BJ (cell line): ENCODE measurements around the gene NUDCD3. TPM values are rescaled to one million over a fixed set of nuclear protein-coding genes. Genes with fewer than 3 reads are reported as not detected.

Source experiments
- CTCF ChIA-PET: fragments of 350-600 bp; formaldehyde crosslinking; extraction: SDS; loops from one replicate; lab custom pipeline; 2021; ENCODE audit warnings: antibody characterized with exemption, inconsistent platforms; lab: Yijun Ruan, JAX
- POLR2A ChIA-PET: fragments of 300-600 bp; sonication (Branson Sonifier 250); formaldehyde crosslinking; extraction: SDS; loops from one replicate; lab custom pipeline; 2021; ENCODE audit warnings: antibody characterized with exemption; lab: Charles Lee
- DNase-seq: peaks from one replicate; pipeline ENCODE4 v3.0.0-alpha.2; 2011; ENCODE audit warnings: low read depth
- H3K27me3 ChIP-seq: 2 replicates; pipeline ENCODE4 v1.6.0; 2011; ENCODE audit warnings: low read length; ENCODE audit not compliant: control insufficient read depth, insufficient read depth
- H3K36me3 ChIP-seq: 2 replicates; pipeline ENCODE4 v1.5.1; 2011; ENCODE audit warnings: low read length; ENCODE audit not compliant: control insufficient read depth, insufficient read depth
- H3K4me3 ChIP-seq: 2 replicates; pipeline ENCODE4 v1.5.1; 2011; ENCODE audit warnings: low read depth, mild to moderate bottlenecking, control low read depth, low read length
- CTCF ChIP-seq: IDR thresholded peaks from 2 replicates; pipeline ENCODE4 v1.5.1; 2011; ENCODE audit warnings: low read depth, mild to moderate bottlenecking, control low read depth, inconsistent platforms, low read length, moderate library complexity; ENCODE audit not compliant: insufficient read depth
- polyA plus RNA-seq: library from polyadenylated mRNA; depleted of rRNA; stranded (reverse); fragments of >200 nt; gene quantifications from 2 replicates; pipeline ENCODE4 v1.2.3, GENCODE V29; 2011

NUDCD3 gene
- polyA plus RNA-seq, 1 experiment = 82.8 TPM

GRCh38 chr7:44384586-44385433 is 105.6 kb downstream of the NUDCD3 start:
- no peak overlapping the region for H3K4me3 ChIP-seq
- TF ChIP-seq CTCF = no peak
- ChIA-PET CTCF (no interaction called here), POLR2A (no interaction called here)
- H3K27me3 ChIP-seq = no peaks in the 10 kb centered on the region
- no peak for DNase-seq
- peaks cover 18% of the 10 kb centered on the region for H3K36me3 ChIP-seq

GRCh38 chr7:44383566-44383965 is 106.9 kb downstream of the NUDCD3 start:
- POLR2A ChIA-PET = no interaction called here
- CTCF ChIA-PET = no interaction called here
- no peak for TF ChIP-seq CTCF
- Histone ChIP-seq H3K27me3 (no peaks in the 10 kb centered on the region), H3K36me3 (peaks cover 13% of the 10 kb centered on the region), H3K4me3 (no peak overlapping the region)
- peak; percentile 26 for DNase-seq

DNA sequence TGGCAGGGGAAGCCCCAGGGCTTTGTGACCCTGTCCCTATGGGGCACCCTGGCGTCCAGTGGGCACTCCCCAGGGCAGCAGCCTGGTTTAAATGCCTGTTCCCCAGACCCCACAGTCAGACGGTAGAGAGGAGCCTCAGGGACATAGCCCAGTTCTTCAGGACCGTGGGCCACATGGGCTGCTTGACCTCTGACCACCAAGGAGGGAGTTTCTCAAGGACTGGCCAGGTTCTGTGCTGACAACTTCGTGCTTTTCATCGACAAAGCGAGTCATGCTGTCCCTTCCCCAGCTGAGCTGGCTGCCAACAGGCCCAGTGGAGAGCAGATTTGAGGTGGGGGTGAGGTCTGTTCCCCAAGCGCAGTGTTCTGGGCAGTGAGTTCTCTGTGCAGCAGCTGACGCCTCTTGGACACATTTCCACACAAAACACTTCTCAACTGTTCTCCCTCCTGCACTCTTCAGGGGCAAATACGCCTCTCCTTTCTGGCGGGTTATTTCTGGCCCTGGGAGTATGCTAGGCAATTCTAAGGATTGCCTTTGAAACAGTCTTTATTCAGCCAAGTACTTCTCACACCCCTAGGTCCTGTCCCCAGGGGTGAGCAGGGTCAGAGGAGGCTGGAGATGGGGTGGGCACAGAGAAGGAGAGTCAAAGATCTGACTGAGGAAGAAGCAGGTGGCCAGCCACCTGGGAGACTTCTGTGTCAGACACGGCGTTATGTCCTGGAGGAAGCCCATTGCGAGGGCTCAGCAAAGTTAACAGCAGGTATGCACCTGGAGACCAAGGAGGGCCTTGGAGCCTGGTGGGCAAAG is 107.8 kb downstream of the NUDCD3 start:
- Histone ChIP-seq H3K27me3 (no peaks in the 10 kb centered on the region), H3K36me3 (peaks cover 9% of the 10 kb centered on the region), H3K4me3 (no peak overlapping the region)
- DNase-seq = no peak
- ChIA-PET POLR2A (no interaction called here), CTCF (no interaction called here)
- TF ChIP-seq CTCF = no peak

DNA sequence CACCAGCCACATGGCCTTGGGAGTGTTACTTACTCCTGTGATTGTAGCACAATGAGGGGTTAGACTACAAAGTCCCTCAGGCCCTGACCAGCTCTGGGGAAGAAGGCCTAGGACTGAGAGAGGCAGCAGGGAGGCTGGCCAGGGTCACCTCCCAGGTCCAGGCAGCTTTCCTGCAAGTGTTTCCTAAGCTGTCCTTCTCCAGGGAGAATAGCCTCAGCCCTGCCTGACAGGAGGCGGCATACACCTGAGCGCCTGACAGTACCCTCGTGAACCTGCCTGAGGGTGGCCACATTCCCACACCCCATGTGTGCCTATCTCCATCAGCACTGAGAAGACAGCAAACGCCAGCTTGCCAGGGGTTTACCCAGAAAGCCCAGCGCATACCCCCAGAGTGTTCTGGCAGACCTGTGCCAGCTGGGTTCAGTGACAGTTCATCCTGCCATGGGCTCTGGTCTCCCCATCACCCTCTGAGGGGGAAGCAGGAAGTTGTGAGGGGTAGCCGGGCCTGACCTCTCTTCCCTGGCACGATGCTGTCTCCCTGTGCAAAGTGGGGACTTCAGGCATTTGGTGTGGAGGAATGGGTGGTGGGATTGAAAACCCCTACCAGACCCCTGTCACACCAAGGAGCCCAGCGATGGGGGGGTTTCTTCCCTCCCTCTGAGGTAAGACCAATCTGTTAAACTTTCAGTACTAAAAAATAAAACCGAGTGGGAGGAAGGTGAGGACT is 108.8 kb downstream of the NUDCD3 start:
- DNase-seq = no peak
- no peaks in the 10 kb centered on the region for H3K27me3 ChIP-seq
- no peak overlapping the region for H3K4me3 ChIP-seq
- peaks cover 8% of the 10 kb centered on the region for H3K36me3 ChIP-seq
- POLR2A ChIA-PET = no interaction called here
- CTCF ChIA-PET = no interaction called here
- TF ChIP-seq CTCF = no peak
